Stimulated activated CD4-positive, alpha-beta T cell treated with anti-CD3 and anti-CD28 coated beads, Interleukin-4, amount 100 ng/mL, for 24 hours (primary cell): ENCODE measurements around the gene PTPRD.
"Not testable (repeated sequence)": the region's sequence is repeated elsewhere in the genome, so short reads cannot be mapped to it uniquely, and the experiment has no call there.

Experiments
- DNase-seq: peaks from one replicate; pipeline ENCODE4 v3.0.0-alpha.2; 2020

PTPRD gene

DNA sequence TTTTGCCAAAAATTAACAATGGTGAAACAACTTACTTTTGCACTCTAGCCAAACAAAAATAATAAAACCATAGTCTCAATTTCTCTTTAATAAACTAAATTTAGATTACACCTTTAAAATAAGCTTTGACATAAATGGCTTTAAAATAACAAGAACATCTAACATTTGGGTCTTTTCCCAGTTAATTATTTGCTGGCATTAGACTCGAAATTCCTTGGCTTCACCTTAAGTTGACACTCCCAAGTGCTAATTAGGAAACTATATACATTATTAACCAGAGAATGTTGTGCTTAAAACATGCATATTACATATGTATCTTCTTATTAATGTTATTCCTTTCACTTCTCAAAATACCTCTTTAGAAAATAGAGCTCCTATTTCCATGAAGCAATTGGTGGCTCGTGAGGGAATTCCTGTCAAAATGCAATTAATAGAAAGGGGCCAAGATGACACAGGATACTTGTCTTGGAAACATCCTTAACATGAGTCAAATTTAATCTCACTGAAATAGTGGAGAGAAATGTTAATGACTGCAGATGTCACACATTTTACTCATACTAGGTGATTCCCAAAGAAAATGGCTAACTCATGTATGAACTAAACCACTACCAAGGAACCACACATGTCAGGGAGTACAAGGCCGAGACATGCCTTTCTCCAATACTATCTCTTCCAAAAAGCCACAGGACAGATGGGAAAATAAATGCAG, 1880.3 kb downstream of the PTPRD start:
- DNase-seq = no peak

DNA sequence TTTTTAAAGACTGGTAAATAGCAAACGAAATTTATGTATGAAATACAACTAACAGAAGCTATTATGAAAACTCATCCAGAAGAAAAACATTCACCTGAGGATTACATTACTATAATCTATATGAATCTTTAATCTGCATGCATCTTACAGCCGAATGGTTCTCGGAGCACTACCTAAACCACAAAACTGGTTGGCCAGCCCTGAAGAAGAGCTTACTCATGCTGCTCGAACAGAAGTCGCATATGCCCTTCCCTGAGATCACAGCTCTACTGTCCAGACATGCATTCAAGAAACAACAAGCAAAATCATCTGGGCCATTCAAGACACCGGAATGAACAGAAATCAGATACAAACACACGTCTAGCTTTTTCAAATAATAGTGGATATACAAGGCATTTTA, 1882.2 kb downstream of the PTPRD start:
- no peak for DNase-seq

- DNase-seq = no peak
Observed at GRCh38 chr9:8728910-8729309, 1883.9 kb downstream of the PTPRD start.

DNA sequence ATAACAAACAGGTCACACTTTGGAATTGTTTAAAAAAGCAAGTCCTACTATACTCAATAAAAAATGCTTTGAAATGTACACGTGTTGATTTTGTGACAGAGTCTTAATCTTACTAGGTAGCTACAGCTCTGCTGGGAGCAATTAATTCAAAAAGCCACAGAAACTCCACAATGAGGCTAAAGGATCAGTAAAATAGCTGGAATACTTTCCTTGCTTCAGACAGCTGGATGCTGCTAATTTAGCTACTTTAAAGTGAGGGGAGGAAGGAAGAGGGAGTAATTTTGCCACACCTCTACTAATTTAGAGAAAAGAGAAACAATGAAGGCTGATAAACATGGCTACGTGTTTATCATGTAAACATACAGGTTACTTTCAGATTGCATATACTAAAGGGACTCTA, 1885.6 kb downstream of the PTPRD start:
- DNase-seq = no peak

- DNase-seq = no peak
Observed at GRCh38 chr9:8726692-8727091, 1886.1 kb downstream of the PTPRD start.

DNA sequence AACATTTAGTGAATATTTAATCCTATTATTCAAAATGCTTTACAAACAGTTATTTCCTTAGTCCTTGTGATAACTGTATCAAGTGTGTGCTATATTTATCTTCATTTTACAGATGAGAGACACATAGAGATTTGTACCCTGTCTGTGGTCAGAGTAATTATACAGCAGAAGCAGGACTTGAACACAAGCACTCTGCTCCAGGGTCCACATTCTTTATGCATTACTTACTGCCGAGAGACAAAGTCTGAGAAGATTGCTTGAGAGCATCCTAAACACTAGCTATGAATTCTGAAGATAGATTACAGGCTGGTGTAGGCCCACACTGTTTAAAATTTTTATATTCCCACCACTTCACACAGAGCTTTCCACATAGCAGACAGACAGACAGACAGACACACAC, 1887.2 kb downstream of the PTPRD start:
- DNase-seq = no peak

- no peak for DNase-seq
Observed at GRCh38 chr9:8724284-8725018, 1888.4 kb downstream of the PTPRD start.

GRCh38 chr9:8723195-8723594, 1889.6 kb downstream of the PTPRD start:
- no peak for DNase-seq

GRCh38 chr9:8719833-8720486, 1892.8 kb downstream of the PTPRD start:
- DNase-seq = no peak

GRCh38 chr9:8718121-8718725, 1894.6 kb downstream of the PTPRD start:
- no peak for DNase-seq

DNA sequence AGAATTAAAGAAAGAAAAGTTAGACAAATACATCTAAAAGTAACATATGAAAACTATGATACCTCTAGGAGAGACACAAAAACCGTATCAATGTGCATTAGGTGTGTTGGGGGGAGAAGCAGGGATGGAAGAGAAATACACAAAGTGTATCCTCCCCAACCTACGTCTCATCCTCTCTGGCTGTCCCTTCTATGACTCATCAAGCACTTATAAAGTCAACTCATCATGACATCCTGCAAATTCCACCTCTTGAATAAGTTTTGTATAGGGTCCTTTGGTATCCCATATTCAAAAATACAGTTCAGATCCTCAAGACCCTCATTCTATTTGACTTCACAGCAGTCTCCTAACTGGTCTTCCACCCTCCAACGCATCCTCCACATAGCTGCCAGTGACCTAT, 1895.7 kb downstream of the PTPRD start:
- no peak for DNase-seq

GRCh38 chr9:8715788-8716187, 1897.0 kb downstream of the PTPRD start:
- DNase-seq = no peak

GRCh38 chr9:8713811-8714165, 1899.0 kb downstream of the PTPRD start:
- DNase-seq = no peak

DNA sequence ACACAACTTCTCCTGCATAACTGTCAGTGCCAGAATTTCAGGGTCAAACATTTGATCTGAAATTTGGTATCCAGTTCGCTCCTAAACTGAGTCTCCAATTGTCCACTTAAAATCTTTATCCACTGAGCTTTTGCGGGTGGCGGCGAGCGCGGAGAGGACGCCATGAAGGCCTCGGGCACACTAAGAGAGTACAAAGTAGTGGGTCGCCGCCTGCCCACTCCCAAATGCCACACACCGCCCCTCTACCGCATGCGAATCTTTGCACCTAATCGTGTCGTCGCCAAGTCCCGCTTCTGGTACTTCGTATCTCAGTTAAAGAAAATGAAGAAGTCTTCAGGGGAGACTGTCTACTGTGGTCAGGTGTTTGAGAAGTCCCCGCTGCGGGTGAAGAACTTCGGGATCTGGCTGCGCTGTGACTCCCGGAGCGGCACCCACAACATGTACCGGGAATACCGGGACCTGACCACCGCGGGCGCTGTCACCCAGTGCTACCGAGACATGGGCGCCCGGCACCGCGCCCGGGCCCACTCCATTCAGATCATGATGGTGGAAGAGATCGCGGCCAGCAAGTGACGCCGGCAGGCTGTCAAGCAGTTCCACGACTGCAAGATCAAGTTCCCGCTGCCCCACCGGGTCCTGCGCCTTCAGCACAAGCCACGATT, 1899.5 kb downstream of the PTPRD start:
- DNase-seq = no peak

DNA sequence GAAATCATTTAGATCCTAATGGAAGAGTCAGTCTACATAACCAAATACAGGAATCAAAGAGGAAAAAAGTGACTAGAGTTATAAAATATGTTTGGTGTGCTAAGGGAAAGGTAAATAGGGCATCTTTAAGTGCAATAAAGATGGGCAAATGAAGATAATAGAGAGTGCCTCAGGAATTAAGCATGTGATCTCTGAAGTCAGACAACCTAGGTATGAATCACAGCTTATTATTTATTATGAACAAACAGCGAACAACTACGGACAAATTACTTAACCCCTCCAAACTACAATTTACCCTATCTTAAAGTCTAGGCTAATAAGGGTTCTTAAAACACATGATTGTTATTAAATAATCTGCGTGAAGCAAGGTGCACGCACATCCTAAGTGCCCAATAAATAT, 1903.1 kb downstream of the PTPRD start:
- no peak for DNase-seq

- DNase-seq = no peak
Observed at GRCh38 chr9:8708728-8709127, 1904.1 kb downstream of the PTPRD start.

DNA sequence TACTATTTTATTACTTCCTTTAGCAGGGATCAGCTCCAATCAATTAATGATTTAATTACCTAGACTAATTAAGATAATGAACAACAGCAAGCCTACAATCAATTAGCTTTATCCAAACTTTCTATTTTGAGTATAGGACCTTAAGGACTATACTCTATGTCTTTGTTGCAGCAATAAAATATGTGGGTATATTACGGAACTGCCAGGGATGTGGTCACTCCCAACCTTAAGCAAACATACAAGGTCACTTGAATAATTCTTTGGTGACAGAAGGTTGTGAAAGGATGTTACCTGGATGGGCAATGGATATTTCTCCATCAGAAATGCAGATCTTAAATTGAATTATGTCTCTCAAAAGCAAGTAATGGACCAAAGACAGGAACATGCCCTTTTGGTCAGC, 1905.8 kb downstream of the PTPRD start:
- DNase-seq = no peak

DNA sequence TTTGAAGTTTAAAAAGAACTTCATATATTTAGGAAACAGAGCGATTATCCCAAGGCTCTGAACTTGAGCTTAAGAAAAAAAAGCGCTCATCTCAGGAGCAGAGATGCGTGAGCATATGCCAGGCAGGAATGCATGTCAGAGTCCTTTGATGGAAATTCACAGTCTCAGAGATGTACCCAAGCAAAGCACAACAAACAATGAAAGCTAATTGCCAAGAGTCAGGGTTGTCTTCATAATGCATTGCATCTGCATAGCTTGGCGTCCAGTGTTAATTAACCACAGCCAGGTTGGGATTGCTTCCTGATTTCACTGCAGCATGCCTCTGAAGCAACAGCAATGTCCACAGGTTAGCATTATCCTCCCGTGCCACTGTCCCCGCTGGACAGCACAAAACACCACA, 1906.3 kb downstream of the PTPRD start:
- DNase-seq = no peak

GRCh38 chr9:8705861-8706260, 1906.9 kb downstream of the PTPRD start:
- DNase-seq = no peak

- DNase-seq = no peak
Observed at GRCh38 chr9:8703904-8704303, 1908.9 kb downstream of the PTPRD start.

GRCh38 chr9:8701904-8702303, 1910.9 kb downstream of the PTPRD start:
- no peak for DNase-seq

- not testable (repeated sequence) for DNase-seq
Observed at GRCh38 chr9:8697565-8697964, 1915.2 kb downstream of the PTPRD start.

DNA sequence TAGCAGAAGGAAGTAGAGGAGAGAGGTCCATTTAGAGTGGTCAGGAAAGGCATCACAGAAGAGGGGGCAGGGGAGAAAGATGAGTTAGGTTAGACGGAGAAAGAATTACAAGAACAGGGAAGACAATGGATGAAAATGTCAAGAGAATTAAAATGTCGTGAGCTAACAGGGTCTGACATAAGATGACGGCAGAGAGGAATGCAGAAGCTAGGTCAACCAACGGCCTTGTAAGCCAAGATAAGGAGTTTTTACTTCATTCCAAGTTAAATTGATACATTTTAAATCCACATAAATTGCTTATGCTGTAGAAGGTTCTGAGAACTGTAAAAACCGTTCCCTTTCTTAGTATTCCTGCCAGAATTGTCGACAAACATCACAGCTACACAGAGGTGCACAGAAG, 1916.3 kb downstream of the PTPRD start:
- no peak for DNase-seq
